BJ (cell line): ENCODE data around the gene DISP2. TPM values are rescaled to one million over a fixed set of nuclear protein-coding genes. Genes with fewer than 3 reads are reported as not detected.

Experiments used
- CTCF ChIA-PET: fragments of 350-600 bp; formaldehyde crosslinking; extraction: SDS; loops from one replicate; lab custom pipeline; 2021; ENCODE audit warnings: antibody characterized with exemption, inconsistent platforms; lab: Yijun Ruan, JAX
- POLR2A ChIA-PET: fragments of 300-600 bp; sonication (Branson Sonifier 250); formaldehyde crosslinking; extraction: SDS; loops from one replicate; lab custom pipeline; 2021; ENCODE audit warnings: antibody characterized with exemption; lab: Charles Lee
- DNase-seq: peaks from one replicate; pipeline ENCODE4 v3.0.0-alpha.2; 2011; ENCODE audit warnings: low read depth
- H3K27me3 ChIP-seq: 2 replicates; pipeline ENCODE4 v1.6.0; 2011; ENCODE audit warnings: low read length; ENCODE audit not compliant: control insufficient read depth, insufficient read depth
- H3K36me3 ChIP-seq: 2 replicates; pipeline ENCODE4 v1.5.1; 2011; ENCODE audit warnings: low read length; ENCODE audit not compliant: control insufficient read depth, insufficient read depth
- H3K4me3 ChIP-seq: 2 replicates; pipeline ENCODE4 v1.5.1; 2011; ENCODE audit warnings: low read depth, mild to moderate bottlenecking, control low read depth, low read length
- CTCF ChIP-seq: IDR thresholded peaks from 2 replicates; pipeline ENCODE4 v1.5.1; 2011; ENCODE audit warnings: low read depth, mild to moderate bottlenecking, control low read depth, inconsistent platforms, low read length, moderate library complexity; ENCODE audit not compliant: insufficient read depth
- polyA plus RNA-seq: library from polyadenylated mRNA; depleted of rRNA; stranded (reverse); fragments of >200 nt; gene quantifications from 2 replicates; pipeline ENCODE4 v1.2.3, GENCODE V29; 2011

Gene DISP2
- polyA plus RNA-seq, 1 experiment, result 0.16 TPM

GRCh38 chr15:40344631-40345120 is 13.3 kb upstream of the DISP2 start:
- no peaks in the 10 kb centered on the region for H3K27me3 ChIP-seq
- POLR2A ChIA-PET, result no interaction called here
- no peak overlapping the region for H3K4me3 ChIP-seq
- peak; percentile 81 for TF ChIP-seq CTCF
- CTCF ChIA-PET, result interaction anchor here (0.7 to 11.8 kb wide), 31 partner anchors 9 to 161 kb away, joined by 3 to 124 read pairs (median 4); partner anchors contain the start of genes BAHD1, DISP2, INAFM2 and IVD
- no peaks in the 10 kb centered on the region for H3K36me3 ChIP-seq
- DNase-seq, result no peak

- CTCF ChIA-PET, result interaction anchor here (0.6 to 11.8 kb wide), 24 partner anchors 8 to 806 kb away, joined by 3 to 124 read pairs (median 4); partner anchors contain the start of genes DISP2, INAFM2, IVD and PHGR1
- Histone ChIP-seq H3K36me3 (no peaks in the 10 kb centered on the region), H3K27me3 (peaks cover 2% of the 10 kb centered on the region; the same call in 1 of the 2 replicates), H3K4me3 (no peak overlapping the region)
- POLR2A ChIA-PET, result no interaction called here
- no peak for DNase-seq
- TF ChIP-seq CTCF, result no peak
Observed at GRCh38 chr15:40345225-40345866, 12.7 kb upstream of the DISP2 start.

GRCh38 chr15:40345867-40346578 is 12.0 kb upstream of the DISP2 start:
- H3K36me3 ChIP-seq, result no peaks in the 10 kb centered on the region
- POLR2A ChIA-PET, result no interaction called here
- no peak for DNase-seq
- H3K4me3 ChIP-seq, result no peak overlapping the region
- peaks cover 2% of the 10 kb centered on the region; the same call in 1 of the 2 replicates for H3K27me3 ChIP-seq
- TF ChIP-seq CTCF, result no peak
- CTCF ChIA-PET, result interaction anchor here (0.6 to 11.8 kb wide), 8 partner anchors 8 to 805 kb away, joined by 3 to 124 read pairs (median 30); partner anchors contain the start of genes DISP2, INAFM2, IVD and PHGR1

- peaks cover 2% of the 10 kb centered on the region; the same call in 1 of the 2 replicates for H3K27me3 ChIP-seq
- DNase-seq, result no peak
- ChIA-PET CTCF (interaction anchor here (1.0 to 11.8 kb wide), 4 partner anchors 7 to 21 kb away, joined by 3 to 112 read pairs (median 52); partner anchors contain the start of genes DISP2 and PHGR1), POLR2A (no interaction called here)
- no peak overlapping the region for H3K4me3 ChIP-seq
- no peaks in the 10 kb centered on the region for H3K36me3 ChIP-seq
- TF ChIP-seq CTCF, result no peak
Observed at GRCh38 chr15:40346579-40347558, 11.2 kb upstream of the DISP2 start.
